GM18507 (cell line): ENCODE measurements around the gene GCG.

Experiments
- DNase-seq: peaks from one replicate; pipeline ENCODE4 v3.0.0; 2011; ENCODE audit warnings: low read depth; ENCODE audit not compliant: insufficient read length; ENCODE audit errors: extremely low spot score
- FAIRE-seq: peaks from 2 replicates; lab custom pipeline; 2011; peaks lifted over from hg19 to GRCh38; lab: Jason Lieb, UNC

The GCG gene

DNA sequence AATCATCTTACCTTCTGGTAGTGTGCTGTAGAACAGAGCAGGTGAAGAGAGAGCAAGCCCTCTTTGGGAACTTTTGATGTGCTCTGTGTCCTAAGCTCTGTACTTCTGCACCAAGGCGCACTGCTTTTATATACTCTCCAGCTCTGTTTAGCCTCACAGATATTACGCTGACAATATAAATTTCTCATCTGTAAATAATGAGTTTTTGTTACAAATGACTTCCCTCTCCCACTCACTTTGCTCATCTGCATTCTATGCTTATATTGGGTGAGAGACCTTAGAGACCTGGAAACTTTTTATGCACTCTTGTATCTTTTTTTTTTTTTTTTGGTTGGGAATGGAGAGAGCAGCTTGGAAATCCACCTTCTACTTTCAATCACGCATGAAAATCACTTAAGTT is at the start of gene GCG:
Gene GCG, minus strand, starts transcription at position 101 of the 400 bp plus-strand sequence. CDS start 3,069 bp downstream, outside the sequence.
- DNase-seq, result no peak
- FAIRE-seq, result no peak

DNA sequence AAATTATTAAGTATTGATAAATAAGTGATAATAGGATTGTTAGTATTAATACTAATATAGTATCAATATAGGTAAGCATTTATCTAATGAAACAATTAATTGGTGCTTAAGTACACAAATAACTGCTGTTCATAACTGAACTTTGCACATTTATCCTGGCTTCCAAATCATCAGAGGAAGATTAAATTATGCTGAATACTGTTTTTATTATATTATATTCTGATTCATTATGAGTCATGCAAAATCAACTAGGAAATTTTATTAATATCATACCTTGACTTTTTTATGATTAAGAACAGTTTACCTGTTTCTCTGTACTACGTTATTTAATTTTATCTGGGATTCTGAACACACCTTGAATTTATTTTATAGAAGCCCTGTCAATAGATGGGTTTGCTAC is 48.6 kb upstream of the GCG start:
- DNase-seq (no peak), FAIRE-seq (no peak)

DNA sequence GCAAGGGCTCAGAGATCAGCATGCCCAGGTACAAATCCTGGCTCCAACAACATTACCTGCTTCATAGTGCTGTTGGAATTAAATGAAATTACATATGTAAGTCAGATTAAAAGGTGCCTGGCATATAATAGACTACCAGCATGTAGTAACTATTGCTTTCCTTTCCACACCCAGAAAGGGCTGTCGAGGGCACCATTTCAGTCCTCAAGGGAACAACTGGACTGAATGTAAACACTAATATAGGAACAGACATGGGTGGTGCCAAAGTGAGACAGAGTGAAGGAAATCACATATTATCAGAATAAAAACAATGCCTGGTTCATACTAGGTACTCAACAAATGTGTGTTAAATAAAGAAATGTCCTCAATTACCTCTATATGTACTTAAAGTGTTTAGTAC is 47.9 kb upstream of the GCG start:
- FAIRE-seq (no peak), DNase-seq (no peak)

DNA sequence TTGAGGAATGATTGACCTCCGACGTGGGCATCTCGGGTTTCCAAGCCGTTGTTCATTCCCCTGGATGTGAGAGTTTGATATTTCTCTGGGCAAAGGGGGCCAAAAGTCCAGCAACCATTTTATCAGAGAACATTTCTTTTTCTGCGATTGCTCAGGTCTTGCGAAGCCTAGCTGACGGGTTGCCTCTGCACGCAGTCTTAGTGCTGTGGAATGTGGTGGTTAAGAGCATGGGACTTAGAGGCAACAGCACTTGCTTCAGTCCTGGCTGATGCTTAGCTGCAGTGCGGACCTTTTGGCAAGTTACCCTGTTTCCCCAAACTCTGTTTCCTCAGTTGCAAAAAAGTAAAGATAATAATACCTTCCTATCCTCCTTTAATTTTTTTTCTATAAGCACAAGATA is 46.2 kb upstream of the GCG start:
- DNase-seq, result no peak
- no peak for FAIRE-seq

DNA sequence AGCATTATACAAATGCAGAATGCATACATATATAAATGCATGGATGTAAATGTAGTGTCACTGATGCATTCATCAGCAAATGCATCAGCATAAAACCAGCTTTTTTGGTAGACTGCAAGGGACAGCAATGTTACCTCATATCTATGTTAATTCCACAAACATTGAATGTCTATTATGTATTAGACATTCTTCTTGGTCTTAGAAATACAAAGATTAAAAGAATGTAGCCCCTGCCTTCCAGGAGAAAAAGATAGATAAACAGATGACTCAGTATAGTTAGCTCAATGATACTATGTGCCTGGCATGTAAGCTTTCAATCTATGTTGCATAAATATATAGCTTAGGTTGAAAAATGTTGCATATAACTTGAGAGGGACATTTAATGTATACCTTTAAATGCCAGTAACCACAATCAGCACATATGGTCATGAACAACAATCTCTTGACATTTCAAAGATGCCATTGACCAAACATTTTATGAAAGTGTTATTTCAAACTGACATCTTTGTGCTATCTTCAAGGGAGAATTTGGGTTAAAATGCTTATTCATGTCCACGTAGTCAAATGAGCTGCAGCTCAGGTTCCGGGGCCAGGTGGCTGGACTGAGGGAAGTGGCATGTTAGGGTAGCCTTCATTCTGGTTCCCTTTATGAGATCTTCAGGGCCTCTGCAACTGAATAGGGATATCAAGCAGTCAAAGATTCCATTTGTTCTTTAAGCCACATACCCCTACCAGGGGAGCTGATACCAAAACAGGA is 45.2 kb upstream of the GCG start:
- DNase-seq, result no peak

DNA sequence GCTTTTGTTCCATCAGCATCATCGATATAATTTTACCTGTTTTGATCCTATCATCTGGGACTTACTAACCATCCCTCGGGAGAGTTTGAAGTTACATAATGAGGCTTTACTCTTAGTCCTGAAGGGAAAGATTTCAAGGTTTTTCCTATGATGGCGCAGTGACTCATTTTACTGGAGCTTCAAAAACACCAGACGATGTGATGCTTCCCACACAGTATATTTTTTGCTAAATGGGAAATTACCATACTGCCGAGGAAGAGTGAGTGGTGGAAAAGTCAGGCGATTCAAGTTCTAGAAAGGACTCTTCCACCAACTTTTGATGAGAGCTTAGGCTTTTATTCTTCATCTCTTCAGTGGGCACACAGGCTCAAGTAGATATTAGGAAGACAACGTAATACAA is 44.6 kb upstream of the GCG start:
- no peak for FAIRE-seq
- DNase-seq, result no peak

More for the DNA sequence above, 45.2 kb upstream of the GCG start:
- FAIRE-seq, result no peak

DNA sequence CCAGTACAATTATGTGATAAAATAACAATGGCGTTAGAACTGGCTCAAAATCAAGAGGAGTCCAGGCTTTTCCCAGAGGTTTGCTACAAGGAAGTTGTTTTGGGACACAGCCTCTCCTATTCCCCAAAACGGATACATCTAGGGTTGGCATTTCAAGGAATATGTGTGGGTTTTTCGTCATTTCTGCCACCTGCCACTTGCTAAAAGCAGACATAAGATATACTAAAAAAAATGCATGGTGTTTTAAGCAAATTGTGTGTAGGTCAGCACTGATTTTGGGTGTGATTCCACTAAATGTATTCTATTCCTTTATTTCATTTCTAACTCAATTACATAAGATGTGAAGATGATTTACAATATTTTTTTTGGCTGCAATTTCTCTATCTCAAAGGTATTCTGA is 36.4 kb upstream of the GCG start:
- DNase-seq (no peak), FAIRE-seq (no peak)

DNA sequence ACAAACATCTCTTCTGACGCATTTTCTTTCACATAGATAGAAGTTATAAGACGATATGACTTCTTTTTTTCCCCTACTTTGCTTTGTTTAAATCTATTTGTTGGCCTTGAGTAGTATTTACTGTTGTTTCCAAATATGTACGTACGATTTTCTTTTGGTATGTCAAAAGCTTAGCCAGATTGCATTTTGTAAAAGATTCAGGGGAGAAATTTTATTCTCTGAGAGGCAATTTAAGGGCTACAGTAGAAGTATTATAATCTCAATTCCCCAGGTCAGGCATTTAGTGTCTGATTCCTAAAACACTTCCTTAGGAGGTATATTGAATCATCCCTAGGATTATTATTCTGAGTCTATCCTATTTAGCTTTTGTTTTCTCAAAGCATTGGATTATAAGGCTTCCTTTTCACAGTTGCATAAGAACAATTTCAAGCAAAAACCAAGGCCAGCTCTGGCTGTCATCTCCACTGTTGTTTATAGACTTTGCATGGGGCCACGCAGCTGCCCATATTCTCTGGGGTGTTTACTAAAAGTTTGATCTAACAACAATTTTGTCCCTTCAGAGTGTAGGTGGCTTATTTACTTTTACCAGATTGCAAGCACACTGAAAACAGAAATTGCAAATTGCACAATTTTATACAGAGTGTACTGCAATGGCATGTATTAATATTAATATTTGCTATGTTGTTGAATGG is 33.6 kb upstream of the GCG start:
- no peak for DNase-seq
- FAIRE-seq, result no peak

DNA sequence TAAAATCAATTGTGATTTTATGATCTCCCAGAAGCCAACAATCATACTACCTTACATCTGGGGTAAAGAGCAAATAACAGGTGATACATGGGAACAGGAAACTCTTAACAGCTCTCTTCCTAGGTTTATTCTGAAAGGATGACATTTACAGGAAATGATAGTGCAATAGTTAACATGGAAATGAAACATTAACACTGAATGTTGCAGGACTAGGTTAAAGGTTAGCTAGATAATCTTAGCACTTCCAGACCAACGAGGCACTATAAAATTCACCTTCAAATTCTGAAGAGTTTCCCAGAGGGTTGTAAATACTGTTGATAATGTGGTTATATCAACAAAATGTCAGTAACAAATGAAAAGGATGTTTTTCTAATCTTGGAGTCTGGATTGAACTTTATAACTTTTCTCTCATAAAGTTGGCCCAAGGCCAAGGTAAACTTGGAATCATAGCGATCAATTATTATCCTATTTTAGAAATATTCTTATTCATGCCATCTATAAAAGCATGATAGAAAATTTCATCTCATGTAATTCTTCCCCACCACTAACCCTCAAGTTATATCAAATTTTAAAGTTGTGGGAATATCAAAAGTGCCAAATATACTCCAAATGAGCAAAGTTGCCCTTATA is 32.9 kb upstream of the GCG start:
- no peak for FAIRE-seq

DNA sequence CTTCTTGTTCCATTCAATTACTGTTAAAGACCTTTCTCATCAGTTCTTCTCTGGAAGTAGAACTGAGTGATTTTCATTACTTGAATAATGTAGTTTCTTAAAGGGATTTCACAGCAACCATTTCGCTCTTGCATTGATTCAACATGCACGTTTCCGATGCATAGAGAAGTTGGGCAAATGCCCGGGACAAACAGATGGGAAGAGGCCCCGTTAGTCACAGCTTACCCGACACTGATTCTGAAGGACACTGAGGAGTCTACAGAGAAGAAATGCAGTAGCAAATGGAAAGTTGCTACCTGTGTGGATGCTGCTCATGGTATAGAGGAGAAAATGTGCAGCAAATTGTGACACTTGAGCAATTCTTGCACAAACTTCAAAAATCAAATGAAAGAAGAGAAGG is 32.3 kb upstream of the GCG start:
- DNase-seq, result no peak
- FAIRE-seq, result no peak

More for the DNA sequence above, 32.9 kb upstream of the GCG start:
- DNase-seq, result no peak

DNA sequence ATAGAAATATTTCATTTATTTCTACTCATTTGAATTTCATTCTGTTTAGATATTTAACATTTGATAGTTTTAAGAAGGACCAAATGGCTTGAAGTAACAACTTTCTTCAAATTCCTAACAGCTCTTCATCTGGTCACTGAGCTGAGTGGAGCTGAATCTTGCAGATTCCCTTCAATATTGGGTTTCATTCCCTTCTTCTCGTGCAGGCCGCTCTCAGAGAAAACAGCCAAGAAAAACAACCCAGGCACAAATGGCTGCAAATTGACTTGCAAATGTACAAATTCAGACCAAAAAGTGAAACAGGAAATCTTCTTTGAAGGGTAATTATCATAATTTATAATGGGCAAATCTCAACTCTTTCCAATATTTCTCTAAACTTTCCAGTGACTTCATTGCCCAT is 30.3 kb upstream of the GCG start:
- FAIRE-seq, result no peak

DNA sequence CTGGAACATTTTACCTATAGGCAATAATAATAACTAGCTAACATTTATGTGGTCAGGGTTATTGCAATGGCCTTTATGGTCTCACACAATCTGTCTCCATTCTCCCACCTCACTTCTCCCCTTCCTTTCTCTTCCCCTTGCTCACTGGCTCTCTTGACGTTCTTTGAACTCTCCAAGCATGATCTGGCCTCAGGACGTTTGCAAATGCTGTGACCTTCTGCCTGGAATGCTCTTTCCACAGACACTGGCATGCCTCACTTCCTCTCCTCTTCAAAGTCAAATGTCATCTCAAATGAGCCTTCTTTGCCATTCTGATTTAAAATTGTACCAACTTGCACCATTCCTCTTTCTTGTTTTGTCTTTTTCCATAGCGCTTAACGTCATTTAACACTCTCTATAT is 25.3 kb upstream of the GCG start:
- FAIRE-seq (no peak), DNase-seq (no peak)

More for the DNA sequence above, 30.3 kb upstream of the GCG start:
- DNase-seq, result no peak

DNA sequence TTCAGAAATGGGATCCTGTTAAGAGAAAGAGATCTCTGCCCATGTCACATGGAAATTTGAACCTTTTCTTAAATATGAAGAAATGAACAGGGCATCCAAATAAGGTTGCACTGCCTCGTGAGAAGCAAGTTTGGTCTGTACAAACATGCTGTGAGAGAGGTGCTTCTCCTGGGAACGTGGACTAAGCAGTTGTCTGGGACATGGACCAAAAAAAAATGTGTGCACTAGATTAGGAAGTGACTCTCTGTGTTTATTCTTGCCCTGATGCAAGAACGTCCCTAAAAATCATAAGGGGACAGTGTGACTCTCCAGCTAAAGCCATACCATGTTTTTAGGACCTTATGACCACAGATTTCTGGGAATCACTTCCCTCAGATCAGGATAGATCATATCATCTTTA is 23.7 kb upstream of the GCG start:
- no peak for FAIRE-seq
- no peak for DNase-seq

DNA sequence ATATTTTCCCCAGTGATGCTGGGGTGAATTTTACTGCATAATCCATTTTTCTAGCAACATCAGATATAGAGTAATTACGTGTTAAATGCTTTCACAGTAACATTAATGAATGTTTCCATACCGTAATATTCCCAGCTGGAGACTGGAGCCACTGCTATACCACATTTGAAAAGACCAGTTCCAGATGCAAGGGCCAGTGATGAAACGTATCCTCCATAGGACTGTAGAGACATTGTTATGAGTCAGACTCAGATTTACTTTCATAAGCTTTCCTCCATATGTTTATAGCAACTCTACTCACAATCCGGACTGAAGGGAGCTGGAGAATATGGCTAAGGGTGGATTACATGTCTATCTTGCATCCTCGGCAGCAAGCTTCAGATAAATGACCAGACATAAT is 22.7 kb upstream of the GCG start:
- FAIRE-seq, result no peak

DNA sequence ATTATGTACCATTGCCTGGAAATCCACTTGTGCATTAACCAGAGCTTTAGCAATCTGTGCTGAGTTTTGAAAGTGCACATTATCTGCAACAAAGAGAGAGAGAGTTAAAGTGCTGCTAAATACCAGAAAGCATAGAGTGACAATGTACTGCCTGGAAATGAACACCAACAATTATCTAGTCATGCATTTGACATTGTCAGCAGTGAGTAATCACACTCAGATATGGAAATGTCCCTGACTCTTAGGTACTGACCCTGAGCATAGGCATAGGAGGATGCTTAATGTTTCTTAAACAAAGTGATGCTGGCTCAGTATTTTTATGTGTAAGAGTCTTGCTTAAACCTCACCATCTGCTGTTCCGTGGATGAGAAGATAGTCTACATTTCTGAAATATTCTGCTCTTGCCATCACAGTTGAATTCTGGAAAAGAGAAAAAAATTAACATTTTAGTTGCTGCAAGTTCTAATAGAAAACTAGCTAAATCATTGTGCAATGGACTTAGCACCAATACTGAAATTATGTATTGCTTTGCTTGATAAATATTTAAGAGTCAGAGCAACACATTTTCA is 20.8 kb upstream of the GCG start:
- no peak for DNase-seq
- no peak for FAIRE-seq

More for the DNA sequence above, 22.7 kb upstream of the GCG start:
- no peak for DNase-seq

DNA sequence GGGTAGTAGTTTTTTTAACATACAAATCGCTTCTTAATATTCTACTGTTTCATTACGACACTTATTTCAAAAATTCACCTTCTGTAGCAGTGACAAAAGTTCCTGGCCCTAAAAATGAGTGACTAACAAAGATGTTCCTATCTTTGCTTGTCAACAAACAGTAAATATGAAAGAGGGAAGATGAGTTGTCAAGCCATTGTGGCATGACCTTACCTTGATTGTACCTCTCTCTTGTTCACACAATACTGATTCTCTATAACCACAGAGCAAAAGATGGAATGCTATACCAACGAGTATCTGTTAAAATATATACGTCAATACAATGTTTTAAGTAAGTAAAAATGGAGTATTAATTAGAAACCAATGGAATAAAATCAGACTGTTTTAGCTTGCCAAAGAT is 14.7 kb upstream of the GCG start:
- FAIRE-seq, result no peak
- DNase-seq, result no peak

DNA sequence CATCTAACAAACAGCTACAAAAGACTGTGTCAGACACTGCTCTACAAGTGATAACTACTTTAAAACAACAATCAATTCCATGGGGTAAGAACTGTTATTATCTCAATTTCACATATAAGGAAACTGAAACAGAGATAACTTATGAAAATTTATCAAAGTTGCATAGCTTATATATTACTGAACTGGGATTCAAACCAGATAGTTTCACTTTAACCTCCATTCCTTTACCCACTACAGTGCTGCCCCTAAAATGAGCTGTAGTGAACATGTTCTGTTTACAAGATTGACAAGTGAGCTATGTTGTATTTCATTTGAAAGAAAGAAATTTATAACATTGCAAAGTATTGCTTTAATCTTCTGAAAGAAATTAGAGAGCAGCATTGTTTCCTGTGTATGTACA is 14.1 kb upstream of the GCG start:
- no peak for FAIRE-seq

DNA sequence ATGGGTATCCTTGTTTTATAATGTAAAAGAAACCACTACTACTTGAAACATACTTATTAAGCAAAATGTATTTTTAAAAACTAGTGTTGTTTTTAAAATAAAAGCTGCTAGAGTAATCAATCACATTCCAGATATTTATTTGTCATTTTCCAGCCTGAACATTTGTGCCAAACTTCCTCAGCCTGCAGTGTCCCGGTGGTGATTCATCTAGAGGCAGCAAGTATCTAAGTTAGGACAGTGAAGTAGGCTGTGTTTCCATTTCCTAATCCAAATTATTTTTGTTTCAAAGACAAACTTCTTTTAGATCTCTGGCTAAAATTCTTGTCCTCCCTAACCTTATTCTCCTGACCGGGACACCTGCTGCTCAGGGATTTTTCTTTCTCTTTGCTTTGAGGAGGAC is 12.8 kb upstream of the GCG start:
- no peak for DNase-seq
- FAIRE-seq, result no peak

More for the DNA sequence above, 14.1 kb upstream of the GCG start:
- no peak for DNase-seq

DNA sequence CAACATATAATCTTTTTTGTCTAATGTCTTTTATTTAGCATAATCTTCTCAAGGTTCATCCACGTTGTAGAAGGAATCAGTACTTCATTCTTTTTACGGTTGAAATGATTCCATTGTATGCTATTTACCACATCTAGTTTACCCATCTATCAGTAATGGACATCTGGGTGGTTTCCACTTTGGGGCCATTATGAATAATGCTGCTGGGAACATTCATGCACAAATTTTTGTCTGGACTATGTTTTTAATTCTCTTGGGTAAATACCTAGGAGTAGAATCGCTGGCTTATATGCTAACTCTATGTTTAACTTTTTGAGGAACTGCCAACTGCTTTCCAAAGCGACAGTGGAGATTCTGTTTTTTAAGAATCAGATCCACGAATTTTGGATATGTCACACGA is 7.4 kb upstream of the GCG start:
- FAIRE-seq, result no peak
- DNase-seq, result no peak

DNA sequence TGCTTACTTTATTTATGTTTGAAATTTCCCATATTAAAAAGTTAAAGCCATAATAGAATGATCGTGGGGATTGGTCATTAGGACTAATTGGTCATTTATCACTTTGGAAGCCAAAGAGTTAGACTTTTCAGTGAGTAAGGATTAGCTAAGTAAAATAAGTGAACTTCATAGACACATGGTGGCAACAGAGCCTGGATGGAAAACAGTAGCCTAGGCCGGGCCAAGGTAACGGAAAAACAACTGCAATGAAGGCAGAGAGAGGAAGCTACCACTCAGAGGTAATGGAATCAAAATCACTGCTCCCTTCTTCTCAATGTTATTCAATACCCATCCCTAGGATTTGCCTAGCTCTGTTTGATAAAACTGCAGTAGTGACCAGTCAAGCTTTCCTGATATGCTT is 4.1 kb upstream of the GCG start:
- DNase-seq, result no peak
- FAIRE-seq, result no peak
